ENCODE results near the gene OTOG. TPM values are rescaled to one million over a fixed set of nuclear protein-coding genes. Genes with fewer than 3 reads are reported as not detected.
"Not testable (repeated sequence)": the region's sequence is repeated elsewhere in the genome, so short reads cannot be mapped to it uniquely, and the experiment has no call there.

Gene OTOG
- polyA plus RNA-seq, 1 donor, result 0.83 TPM

- DNase-seq, result no peak
Measured at GRCh38 chr11:17605651-17606122, 58.6 kb downstream of the OTOG start.

GRCh38 chr11:17606233-17607082 is 59.4 kb downstream of the OTOG start:
- DNase-seq, result no peak

GRCh38 chr11:17607083-17607429 is 60.0 kb downstream of the OTOG start:
- no peak for DNase-seq

- DNase-seq, result no peak
Measured at GRCh38 chr11:17607591-17608570, 60.8 kb downstream of the OTOG start.

- DNase-seq, result no peak
Measured at GRCh38 chr11:17608821-17609220, 61.8 kb downstream of the OTOG start.

- DNase-seq, result no peak
Measured at GRCh38 chr11:17609291-17610084, 62.4 kb downstream of the OTOG start.

- no peak for DNase-seq
Measured at GRCh38 chr11:17610085-17610894, 63.2 kb downstream of the OTOG start.

- no peak for DNase-seq
Measured at GRCh38 chr11:17611049-17611448, 64.0 kb downstream of the OTOG start.

GRCh38 chr11:17611503-17612220 is 64.6 kb downstream of the OTOG start:
- DNase-seq, result no peak

GRCh38 chr11:17612221-17613188 is 65.4 kb downstream of the OTOG start:
- DNase-seq, result no peak

- no peak for DNase-seq
Measured at GRCh38 chr11:17613428-17613962, 66.4 kb downstream of the OTOG start.

- DNase-seq, result no peak
Measured at GRCh38 chr11:17613983-17614382, 66.9 kb downstream of the OTOG start.

GRCh38 chr11:17622711-17623110 is 75.7 kb downstream of the OTOG start:
- not testable (repeated sequence) for DNase-seq

- no peak for DNase-seq
Measured at GRCh38 chr11:17629113-17629512, 82.1 kb downstream of the OTOG start.

GRCh38 chr11:17630936-17631335 is 83.9 kb downstream of the OTOG start:
- no peak for DNase-seq

GRCh38 chr11:17631702-17632365 is 84.8 kb downstream of the OTOG start:
- no peak for DNase-seq

GRCh38 chr11:17633279-17633986 is 86.4 kb downstream of the OTOG start:
- no peak for DNase-seq
